Smooth muscle cell (in vitro differentiated cells): ENCODE data around the gene ESR1. TPM values are rescaled to one million over a fixed set of nuclear protein-coding genes. Genes with fewer than 3 reads are reported as not detected.
A peak's percentile ranks its signal among the peaks of the same experiment; 100 is the strongest.

Experiments used
- DNase-seq: peaks from one replicate; lab custom pipeline; 2025; ENCODE audit not compliant: unreplicated experiment; lab: John Stamatoyannopoulos, UW
- H2AFZ ChIP-seq: fragments of 200-600 bp; sonication (generic); 2 replicates; pipeline ENCODE4 v1.6.0; 2016; ENCODE audit warnings: antibody characterized with exemption, low read depth, mild to moderate bottlenecking
- H3F3A ChIP-seq: fragments of 200-600 bp; sonication (generic); 2 replicates; pipeline ENCODE4 v1.6.0; 2017; ENCODE audit warnings: antibody characterized with exemption, low read depth
- H3K27ac ChIP-seq: fragments of 200-600 bp; sonication (generic); 2 replicates; pipeline ENCODE4 v1.5.1; 2016; ENCODE audit warnings: low read depth, mild to moderate bottlenecking
- H3K27me3 ChIP-seq: fragments of 200-600 bp; sonication (generic); 2 replicates; pipeline ENCODE4 v1.6.1; 2016; ENCODE audit warnings: low read depth, mild to moderate bottlenecking
- H3K36me3 ChIP-seq: fragments of 200-600 bp; sonication (generic); 2 replicates; pipeline ENCODE4 v1.5.1; 2016; ENCODE audit warnings: low read depth
- H3K4me1 ChIP-seq: fragments of 200-600 bp; sonication (generic); 2 replicates; pipeline ENCODE4 v1.5.1; 2016; ENCODE audit warnings: low read depth
- H3K4me2 ChIP-seq: fragments of 200-600 bp; sonication (generic); 2 replicates; pipeline ENCODE4 v1.6.0; 2016; ENCODE audit warnings: mild to moderate bottlenecking
- H3K4me3 ChIP-seq: fragments of 200-600 bp; sonication (generic); 2 replicates; pipeline ENCODE4 v1.5.1; 2016; ENCODE audit warnings: mild to moderate bottlenecking
- H3K79me2 ChIP-seq: fragments of 200-600 bp; sonication (generic); 2 replicates; pipeline ENCODE4 v1.6.0; 2016; ENCODE audit warnings: low read depth, mild to moderate bottlenecking
- H3K9ac ChIP-seq: fragments of 200-600 bp; sonication (generic); 2 replicates; pipeline ENCODE4 v1.6.0; 2016; ENCODE audit warnings: low read depth
- H3K9me3 ChIP-seq: fragments of 200-600 bp; sonication (generic); replicated peaks from 2 replicates; pipeline ENCODE4 v1.5.1; 2016; ENCODE audit warnings: low read depth
- H4K20me1 ChIP-seq: fragments of 200-600 bp; sonication (generic); 2 replicates; pipeline ENCODE4 v1.6.0; 2016; ENCODE audit warnings: low read depth
- WGBS: methylation state at CpG from one replicate; pipeline ENCODE4 v1.1.7; 2016; ENCODE audit warnings: low lambda C conversion rate; 5-methylcytosine and 5-hydroxymethylcytosine counted together
- polyA plus RNA-seq: library from polyadenylated mRNA; unstranded; fragments of >200 nt; fragmentation: Nextera tagmentation; extraction: Ambion mirVana; gene quantifications from 2 replicates; pipeline ENCODE4 v1.2.1, GENCODE V29; 2016
- total RNA-seq: library from RNA; depleted of rRNA; stranded (reverse); fragments of >200 nt; gene quantifications from 2 replicates; pipeline ENCODE4 v1.2.3, GENCODE V29; 2014
- TF ChIP-seq, protein P1 (sequence below): fragments of 200-600 bp; sonication (generic); IDR thresholded peaks from 2 replicates; pipeline ENCODE4 v1.5.1; 2017; ENCODE audit warnings: borderline replicate concordance, mild to moderate bottlenecking, antibody characterized with exemption; ENCODE audit not compliant: insufficient read depth, poor library complexity, severe bottlenecking

Gene ESR1
- total and polyA plus RNA-seq, 2 experiments from 2014 or later, result 0.16 TPM; not detected in 1

DNA sequence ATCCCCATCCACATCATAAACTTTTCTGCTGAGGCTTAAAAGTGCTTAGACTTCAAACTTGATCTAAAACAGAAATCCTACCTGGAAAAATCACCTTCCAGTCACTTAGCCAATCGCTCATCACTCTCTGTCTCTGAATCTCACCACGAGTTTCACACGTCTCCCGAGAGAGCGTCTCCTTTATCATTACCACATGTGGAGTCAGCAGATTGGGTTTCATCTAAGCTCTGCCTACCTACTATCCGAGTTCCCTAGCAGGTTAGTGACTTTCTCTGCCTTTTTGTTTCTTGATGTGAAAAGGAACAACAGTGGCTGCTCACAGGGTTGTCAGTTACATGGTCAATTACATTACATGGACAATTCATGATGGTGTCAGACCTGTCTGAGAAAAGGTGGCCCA, 286.2 kb downstream of the ESR1 start:
- Histone ChIP-seq H2AFZ (no peak overlapping the region), H3K27ac (no peak overlapping the region), H3K9ac (no peak overlapping the region), H3K4me3 (no peak overlapping the region), H3K9me3 (no peaks in the 10 kb centered on the region), H3K36me3 (no peaks in the 10 kb centered on the region), H3K79me2 (no peaks in the 10 kb centered on the region), H3K4me1 (peaks cover 5% of the 10 kb centered on the region), H4K20me1 (no peaks in the 10 kb centered on the region), H3K4me2 (no peak overlapping the region), H3K27me3 (no peaks in the 10 kb centered on the region), H3F3A (peaks cover 21% of the 10 kb centered on the region)
- DNase-seq, result no peak
- WGBS, result 63% methylated on average over 6 of the region's 6 CpGs
- TF ChIP-seq, protein P1, sequence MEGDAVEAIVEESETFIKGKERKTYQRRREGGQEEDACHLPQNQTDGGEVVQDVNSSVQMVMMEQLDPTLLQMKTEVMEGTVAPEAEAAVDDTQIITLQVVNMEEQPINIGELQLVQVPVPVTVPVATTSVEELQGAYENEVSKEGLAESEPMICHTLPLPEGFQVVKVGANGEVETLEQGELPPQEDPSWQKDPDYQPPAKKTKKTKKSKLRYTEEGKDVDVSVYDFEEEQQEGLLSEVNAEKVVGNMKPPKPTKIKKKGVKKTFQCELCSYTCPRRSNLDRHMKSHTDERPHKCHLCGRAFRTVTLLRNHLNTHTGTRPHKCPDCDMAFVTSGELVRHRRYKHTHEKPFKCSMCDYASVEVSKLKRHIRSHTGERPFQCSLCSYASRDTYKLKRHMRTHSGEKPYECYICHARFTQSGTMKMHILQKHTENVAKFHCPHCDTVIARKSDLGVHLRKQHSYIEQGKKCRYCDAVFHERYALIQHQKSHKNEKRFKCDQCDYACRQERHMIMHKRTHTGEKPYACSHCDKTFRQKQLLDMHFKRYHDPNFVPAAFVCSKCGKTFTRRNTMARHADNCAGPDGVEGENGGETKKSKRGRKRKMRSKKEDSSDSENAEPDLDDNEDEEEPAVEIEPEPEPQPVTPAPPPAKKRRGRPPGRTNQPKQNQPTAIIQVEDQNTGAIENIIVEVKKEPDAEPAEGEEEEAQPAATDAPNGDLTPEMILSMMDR, result no peak

DNA sequence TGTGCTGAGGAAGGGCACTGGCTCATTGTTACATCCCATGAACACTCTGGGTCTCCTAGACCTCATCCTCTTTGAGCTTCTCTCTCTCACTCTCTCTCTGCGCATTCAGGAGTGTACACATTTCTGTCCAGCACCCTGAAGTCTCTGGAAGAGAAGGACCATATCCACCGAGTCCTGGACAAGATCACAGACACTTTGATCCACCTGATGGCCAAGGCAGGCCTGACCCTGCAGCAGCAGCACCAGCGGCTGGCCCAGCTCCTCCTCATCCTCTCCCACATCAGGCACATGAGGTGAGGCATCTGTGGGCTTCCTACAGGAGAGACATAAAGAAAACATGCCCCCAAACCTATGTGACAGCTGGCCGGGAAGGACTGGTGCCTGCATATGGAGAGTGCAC, 286.8 kb downstream of the ESR1 start:
- no peak for DNase-seq
- TF ChIP-seq, protein P1, result no peak
- H4K20me1 ChIP-seq, result no peaks in the 10 kb centered on the region
- no peaks in the 10 kb centered on the region for H3K9me3 ChIP-seq
- H3K27me3 ChIP-seq, result no peaks in the 10 kb centered on the region
- no peak overlapping the region for H2AFZ ChIP-seq
- peaks cover 23% of the 10 kb centered on the region for H3F3A ChIP-seq
- no peaks in the 10 kb centered on the region for H3K79me2 ChIP-seq
- 99% methylated on average over 4 of the region's 4 CpGs for WGBS
- H3K4me3 ChIP-seq, result no peak overlapping the region
- no peak overlapping the region for H3K9ac ChIP-seq
- H3K4me1 ChIP-seq, result peaks cover 5% of the 10 kb centered on the region
- H3K4me2 ChIP-seq, result no peak overlapping the region
- H3K27ac ChIP-seq, result peak overlapping the region; percentile 56
- no peaks in the 10 kb centered on the region for H3K36me3 ChIP-seq

- H3F3A ChIP-seq, result peaks cover 23% of the 10 kb centered on the region
- peaks cover 5% of the 10 kb centered on the region for H3K4me1 ChIP-seq
- H4K20me1 ChIP-seq, result no peaks in the 10 kb centered on the region
- WGBS, result 38% methylated on average over 3 of the region's 3 CpGs
- no peak overlapping the region for H2AFZ ChIP-seq
- no peak overlapping the region for H3K4me3 ChIP-seq
- H3K4me2 ChIP-seq, result no peak overlapping the region
- no peaks in the 10 kb centered on the region for H3K27me3 ChIP-seq
- H3K79me2 ChIP-seq, result no peaks in the 10 kb centered on the region
- H3K9ac ChIP-seq, result no peak overlapping the region
- peak overlapping the region; percentile 68 for H3K27ac ChIP-seq
- H3K9me3 ChIP-seq, result no peaks in the 10 kb centered on the region
- no peak for DNase-seq
- H3K36me3 ChIP-seq, result no peaks in the 10 kb centered on the region
- TF ChIP-seq, protein P1, result no peak
Observed at GRCh38 chr6:152094992-152095592, 287.6 kb downstream of the ESR1 start.
